ENCODE measurements around the gene DCAF7.

DNA sequence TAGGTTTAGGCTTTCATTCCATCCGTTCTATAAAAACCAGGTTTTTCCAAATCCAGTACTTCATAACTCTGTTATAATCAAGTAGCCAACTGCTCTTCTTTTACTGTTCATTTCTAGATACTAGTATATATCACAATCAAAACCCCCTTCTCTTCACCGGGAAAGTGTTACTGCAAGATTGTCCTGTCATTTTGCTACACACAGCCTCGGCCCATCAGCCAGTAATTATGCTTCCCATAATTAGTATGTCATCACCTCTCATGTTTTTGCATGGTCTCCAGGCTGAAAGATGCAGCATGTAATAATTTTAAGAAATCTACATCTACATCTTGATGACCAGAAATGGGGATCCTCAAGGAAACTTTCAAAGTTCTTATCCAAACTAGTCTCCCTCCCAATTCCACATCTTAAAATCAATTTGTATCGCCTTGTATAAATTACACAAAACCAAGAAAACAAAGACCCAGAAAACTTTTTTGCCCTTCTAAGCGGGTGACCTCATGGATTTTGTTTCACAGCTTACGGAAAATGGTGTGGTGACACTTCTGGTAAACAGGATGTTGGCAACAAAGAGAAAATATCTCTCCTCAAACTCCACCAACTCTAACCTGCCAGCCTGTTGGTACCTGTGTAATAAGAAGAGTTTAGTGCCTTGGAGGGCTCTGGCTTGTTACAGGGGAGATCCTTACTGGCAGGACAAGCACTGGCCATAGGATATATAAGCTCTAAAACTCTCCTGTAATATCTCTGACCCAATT lies 59.7 kb downstream of the DCAF7 start:
- TF ChIP-seq, protein P1, sequence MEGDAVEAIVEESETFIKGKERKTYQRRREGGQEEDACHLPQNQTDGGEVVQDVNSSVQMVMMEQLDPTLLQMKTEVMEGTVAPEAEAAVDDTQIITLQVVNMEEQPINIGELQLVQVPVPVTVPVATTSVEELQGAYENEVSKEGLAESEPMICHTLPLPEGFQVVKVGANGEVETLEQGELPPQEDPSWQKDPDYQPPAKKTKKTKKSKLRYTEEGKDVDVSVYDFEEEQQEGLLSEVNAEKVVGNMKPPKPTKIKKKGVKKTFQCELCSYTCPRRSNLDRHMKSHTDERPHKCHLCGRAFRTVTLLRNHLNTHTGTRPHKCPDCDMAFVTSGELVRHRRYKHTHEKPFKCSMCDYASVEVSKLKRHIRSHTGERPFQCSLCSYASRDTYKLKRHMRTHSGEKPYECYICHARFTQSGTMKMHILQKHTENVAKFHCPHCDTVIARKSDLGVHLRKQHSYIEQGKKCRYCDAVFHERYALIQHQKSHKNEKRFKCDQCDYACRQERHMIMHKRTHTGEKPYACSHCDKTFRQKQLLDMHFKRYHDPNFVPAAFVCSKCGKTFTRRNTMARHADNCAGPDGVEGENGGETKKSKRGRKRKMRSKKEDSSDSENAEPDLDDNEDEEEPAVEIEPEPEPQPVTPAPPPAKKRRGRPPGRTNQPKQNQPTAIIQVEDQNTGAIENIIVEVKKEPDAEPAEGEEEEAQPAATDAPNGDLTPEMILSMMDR (IDR thresholded peaks at IDR 0.05), result no peak
- no peak for TF ChIP-seq POLR2A (IDR thresholded peaks at IDR 0.05)
